Measurements from ENCODE around the gene SCP2.
A peak's percentile ranks its signal among the peaks of the same experiment; 100 is the strongest.
"Not testable (repeated sequence)": the region's sequence is repeated elsewhere in the genome, so short reads cannot be mapped to it uniquely, and the experiment has no call there.

SCP2 gene

DNA sequence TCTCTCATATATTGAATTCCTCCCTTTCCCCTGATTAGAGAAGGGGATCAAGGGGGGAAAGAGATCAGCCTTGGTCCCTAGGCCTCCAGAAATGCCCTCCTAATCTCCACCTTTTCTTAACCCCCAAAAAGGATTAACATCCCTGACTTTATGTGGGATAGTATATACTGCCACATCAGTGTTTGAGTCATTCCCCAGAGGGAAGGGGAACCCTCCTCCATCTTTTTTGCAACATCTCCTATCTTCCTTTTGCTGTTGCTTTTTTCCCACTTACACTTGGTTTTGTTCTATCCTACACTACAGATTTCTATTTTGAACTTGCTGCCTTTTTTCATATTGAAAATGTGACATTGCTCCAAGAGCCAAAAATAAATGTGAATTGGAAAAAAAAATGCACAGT is 69.6 kb downstream of the SCP2 start:
- Histone ChIP-seq H3K4me1 (ENCODE audit: control extremely low read depth in 1 of 4, control insufficient read depth in 4 of 4, insufficient read depth in 4 of 4, low read length in 3 of 4) (no peaks in the 10 kb centered on the region), H3K27me3 (replicated peaks in 2 of 5; ENCODE audit: control insufficient read depth in 4 of 5, insufficient read depth in 5 of 5, low read length in 4 of 5) (no peaks in the 10 kb centered on the region), H3K4me3 (ENCODE audit: control insufficient read depth in 1 of 7, extremely low read depth in 1 of 7, insufficient read depth in 4 of 7, low read depth in 2 of 7, low read length in 6 of 7) (no peak overlapping the region), H3K27ac (ENCODE audit: insufficient read depth in 1 of 2, low read depth in 1 of 2, low read length in 2 of 2, poor library complexity in 1 of 2, severe bottlenecking in 2 of 2) (no peak overlapping the region), H3K36me3 (ENCODE audit: control insufficient read depth in 4 of 4, insufficient read depth in 4 of 4, low read length in 3 of 4) (peaks cover 0 to 6% (median 2%) of the 10 kb centered on the region in 4 experiments), H3K9me3 (ENCODE audit: control extremely low read depth in 1 of 5, control insufficient read depth in 4 of 5, insufficient read depth in 2 of 5, low read depth in 1 of 5, low read length in 4 of 5) (no peaks in the 10 kb centered on the region)
- ChIA-PET CTCF (interaction anchor here (0.6 kb wide), 1 partner anchor 665 kb away, joined by 3 read pairs; no protein-coding TSS in a partner anchor), POLR2A (no interaction called here)
- DNase-seq: no peak

DNA sequence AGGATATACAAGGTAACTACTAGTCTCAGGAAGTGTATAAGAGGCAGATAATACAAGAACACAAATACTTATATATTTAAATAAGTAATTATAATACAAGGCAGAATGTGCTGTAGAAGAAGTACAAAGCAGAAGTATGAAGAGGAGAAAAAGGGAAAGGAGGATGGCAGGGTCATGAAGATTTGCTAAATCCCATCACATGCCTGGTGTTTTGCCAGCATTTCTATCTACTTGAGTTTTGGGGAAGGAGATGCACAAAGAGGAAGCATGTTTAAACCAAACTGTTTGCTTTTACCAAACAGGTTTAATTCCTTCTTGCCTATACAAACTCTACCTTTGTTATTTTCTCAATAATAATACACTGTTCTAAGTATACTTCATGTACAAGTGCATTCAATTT is 74.1 kb downstream of the SCP2 start:
- no peaks in the 10 kb centered on the region for H3K36me3 ChIP-seq (ENCODE audit: control insufficient read depth in 4 of 4, insufficient read depth in 4 of 4, low read length in 3 of 4)
- no peak overlapping the region for H3K27ac ChIP-seq (ENCODE audit: insufficient read depth in 1 of 2, low read depth in 1 of 2, low read length in 2 of 2, poor library complexity in 1 of 2, severe bottlenecking in 2 of 2)
- POLR2A ChIA-PET: no interaction called here
- H3K9me3 ChIP-seq (ENCODE audit: control extremely low read depth in 1 of 5, control insufficient read depth in 4 of 5, insufficient read depth in 2 of 5, low read depth in 1 of 5, low read length in 4 of 5): peaks cover 0 to 8% (median 0%) of the 10 kb centered on the region in 5 experiments
- no peaks in the 10 kb centered on the region for H3K27me3 ChIP-seq (replicated peaks in 2 of 5; ENCODE audit: control insufficient read depth in 4 of 5, insufficient read depth in 5 of 5, low read length in 4 of 5)
- H3K4me1 ChIP-seq (ENCODE audit: control extremely low read depth in 1 of 4, control insufficient read depth in 4 of 4, insufficient read depth in 4 of 4, low read length in 3 of 4): no peaks in the 10 kb centered on the region
- CTCF ChIA-PET: no interaction called here
- H3K4me3 ChIP-seq (ENCODE audit: control insufficient read depth in 1 of 7, extremely low read depth in 1 of 7, insufficient read depth in 4 of 7, low read depth in 2 of 7, low read length in 6 of 7): no peak overlapping the region
- DNase-seq: peak in 2 of 3 donors; percentile 8 to 10

DNA sequence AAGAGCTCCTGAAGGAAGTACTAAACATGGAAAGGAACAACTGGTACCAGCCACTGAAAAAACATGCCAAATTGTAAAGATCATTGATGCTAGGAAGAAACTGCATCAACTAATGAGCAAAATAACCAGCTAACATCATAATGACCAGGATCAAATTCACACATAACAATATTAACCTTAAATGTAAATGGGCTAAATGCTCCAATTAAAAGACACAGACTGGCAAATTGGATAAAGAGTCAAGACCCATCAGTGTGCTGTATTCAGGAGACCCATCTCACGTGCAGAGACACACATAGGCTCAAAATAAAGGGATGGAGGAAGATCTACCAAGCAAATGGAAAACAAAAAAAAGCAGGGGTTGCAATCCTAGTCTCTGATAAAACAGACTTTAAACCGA is 79.5 kb downstream of the SCP2 start:
- H3K4me1 ChIP-seq (ENCODE audit: control extremely low read depth in 1 of 4, control insufficient read depth in 4 of 4, insufficient read depth in 4 of 4, low read length in 3 of 4); CTCF ChIA-PET; POLR2A ChIA-PET; H3K27me3 ChIP-seq (replicated peaks in 2 of 5; ENCODE audit: control insufficient read depth in 4 of 5, insufficient read depth in 5 of 5, low read length in 4 of 5); H3K4me3 ChIP-seq (ENCODE audit: control insufficient read depth in 1 of 7, extremely low read depth in 1 of 7, insufficient read depth in 4 of 7, low read depth in 2 of 7, low read length in 6 of 7); H3K36me3 ChIP-seq (ENCODE audit: control insufficient read depth in 4 of 4, insufficient read depth in 4 of 4, low read length in 3 of 4); H3K27ac ChIP-seq (ENCODE audit: insufficient read depth in 1 of 2, low read depth in 1 of 2, low read length in 2 of 2, poor library complexity in 1 of 2, severe bottlenecking in 2 of 2); H3K9me3 ChIP-seq (ENCODE audit: control extremely low read depth in 1 of 5, control insufficient read depth in 4 of 5, insufficient read depth in 2 of 5, low read depth in 1 of 5, low read length in 4 of 5); DNase-seq: not testable (repeated sequence)
- WGBS (ENCODE audit: insufficient coverage): no CpG with 5 or more reads among the region's 2 CpGs

DNA sequence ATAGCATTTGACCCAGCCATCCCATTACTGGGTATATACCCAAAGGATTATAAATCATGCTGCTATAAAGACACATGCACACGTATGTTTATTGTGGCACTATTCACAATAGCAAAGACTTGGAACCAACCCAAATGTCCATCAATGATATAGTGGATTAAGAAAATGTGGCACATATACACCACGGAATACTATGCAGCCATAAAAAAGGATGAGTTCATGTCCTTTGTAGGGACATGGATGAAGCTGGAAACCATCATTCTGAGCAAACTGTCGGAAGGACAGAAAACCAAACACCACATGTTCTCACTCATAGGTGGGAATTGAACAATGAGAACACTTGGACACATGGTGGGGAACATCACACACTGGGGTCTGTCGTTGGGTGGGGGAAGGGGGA is 83.2 kb downstream of the SCP2 start:
- DNase-seq; CTCF ChIA-PET; H3K4me3 ChIP-seq (ENCODE audit: control insufficient read depth in 1 of 7, extremely low read depth in 1 of 7, insufficient read depth in 4 of 7, low read depth in 2 of 7, low read length in 6 of 7); H3K27ac ChIP-seq (ENCODE audit: insufficient read depth in 1 of 2, low read depth in 1 of 2, low read length in 2 of 2, poor library complexity in 1 of 2, severe bottlenecking in 2 of 2); H3K36me3 ChIP-seq (ENCODE audit: control insufficient read depth in 4 of 4, insufficient read depth in 4 of 4, low read length in 3 of 4); H3K9me3 ChIP-seq (ENCODE audit: control extremely low read depth in 1 of 5, control insufficient read depth in 4 of 5, insufficient read depth in 2 of 5, low read depth in 1 of 5, low read length in 4 of 5); POLR2A ChIA-PET; H3K27me3 ChIP-seq (replicated peaks in 2 of 5; ENCODE audit: control insufficient read depth in 4 of 5, insufficient read depth in 5 of 5, low read length in 4 of 5); H3K4me1 ChIP-seq (ENCODE audit: control extremely low read depth in 1 of 4, control insufficient read depth in 4 of 4, insufficient read depth in 4 of 4, low read length in 3 of 4): not testable (repeated sequence)
- 100% methylated on average over 1 of the region's 4 CpGs for WGBS (ENCODE audit: insufficient coverage)

DNA sequence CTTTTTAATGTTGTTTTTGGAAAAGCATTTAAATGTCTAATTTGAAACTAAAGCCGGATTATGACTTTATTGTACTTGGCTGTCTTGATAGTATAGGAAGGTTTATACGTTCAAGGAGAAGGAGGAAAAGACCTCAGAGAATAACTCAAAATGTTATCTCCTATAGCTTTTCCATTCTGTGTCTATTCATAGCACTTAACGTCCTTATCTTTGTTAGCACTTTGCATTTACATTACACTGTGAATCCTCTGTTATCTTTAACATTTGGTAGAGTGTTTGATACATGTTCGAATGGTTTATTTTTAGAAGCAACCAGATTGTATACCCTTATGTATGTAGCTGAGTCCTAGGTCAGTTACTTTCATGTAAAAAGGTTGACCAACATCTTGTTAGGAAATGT is 84.1 kb downstream of the SCP2 start:
- ChIA-PET POLR2A (no interaction called here), CTCF (interaction anchor here (1.8 kb wide), 1 partner anchor 16 kb away, joined by 4 read pairs; no protein-coding TSS in a partner anchor)
- no peak for DNase-seq
- H3K9me3 ChIP-seq (ENCODE audit: control extremely low read depth in 1 of 5, control insufficient read depth in 4 of 5, insufficient read depth in 2 of 5, low read depth in 1 of 5, low read length in 4 of 5): no peaks in the 10 kb centered on the region
- no peak overlapping the region for H3K4me3 ChIP-seq (ENCODE audit: control insufficient read depth in 1 of 7, extremely low read depth in 1 of 7, insufficient read depth in 4 of 7, low read depth in 2 of 7, low read length in 6 of 7)
- WGBS (ENCODE audit: insufficient coverage): no CpG with 5 or more reads among the region's 4 CpGs
- peaks cover 6 to 18% (median 14%) of the 10 kb centered on the region in 4 experiments for H3K4me1 ChIP-seq (ENCODE audit: control extremely low read depth in 1 of 4, control insufficient read depth in 4 of 4, insufficient read depth in 4 of 4, low read length in 3 of 4)
- no peaks in the 10 kb centered on the region for H3K27me3 ChIP-seq (replicated peaks in 2 of 5; ENCODE audit: control insufficient read depth in 4 of 5, insufficient read depth in 5 of 5, low read length in 4 of 5)
- H3K27ac ChIP-seq (ENCODE audit: insufficient read depth in 1 of 2, low read depth in 1 of 2, low read length in 2 of 2, poor library complexity in 1 of 2, severe bottlenecking in 2 of 2): no peak overlapping the region
- no peaks in the 10 kb centered on the region for H3K36me3 ChIP-seq (ENCODE audit: control insufficient read depth in 4 of 4, insufficient read depth in 4 of 4, low read length in 3 of 4)

DNA sequence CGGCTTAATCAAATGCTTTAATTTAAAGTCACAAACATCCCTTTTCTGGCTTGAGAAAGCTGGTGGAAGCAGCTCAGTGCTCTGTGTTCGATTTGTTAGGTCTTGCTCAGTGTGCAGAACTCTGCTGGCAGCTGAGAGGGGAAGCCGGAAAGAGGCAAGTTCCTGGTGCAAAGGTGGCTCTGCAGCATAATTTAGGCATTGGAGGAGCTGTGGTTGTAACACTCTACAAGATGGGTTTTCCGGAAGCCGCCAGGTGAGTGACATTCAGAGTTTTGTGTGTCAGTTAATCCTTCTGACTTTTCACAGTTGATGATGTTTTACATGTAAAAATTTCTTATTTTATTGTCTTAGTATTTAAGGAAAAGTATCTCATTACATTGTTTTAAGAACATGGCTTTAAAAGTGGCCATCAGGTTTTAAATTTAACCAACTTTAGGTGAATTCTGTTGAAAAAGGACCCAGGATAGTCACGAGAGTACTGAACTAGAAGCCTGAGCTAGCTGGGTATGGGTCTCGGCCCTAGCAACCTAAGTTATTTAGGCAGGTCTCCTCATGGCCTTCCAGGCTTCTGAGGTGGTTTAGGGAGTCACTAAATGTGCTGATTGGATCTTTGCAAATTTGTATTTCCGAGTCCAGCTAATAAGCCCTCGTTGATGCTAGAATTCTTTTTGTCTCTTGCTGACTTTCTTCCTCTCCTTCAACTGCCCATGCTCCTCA is 87.9 kb downstream of the SCP2 start:
- DNase-seq: peak; percentile 89 to 97 (median 95)
- Histone ChIP-seq H3K4me3 (ENCODE audit: control insufficient read depth in 1 of 7, extremely low read depth in 1 of 7, insufficient read depth in 4 of 7, low read depth in 2 of 7, low read length in 6 of 7) (peak overlapping the region; percentile 46 to 93 (median 78)), H3K4me1 (ENCODE audit: control extremely low read depth in 1 of 4, control insufficient read depth in 4 of 4, insufficient read depth in 4 of 4, low read length in 3 of 4) (peaks cover 6 to 18% (median 15%) of the 10 kb centered on the region in 4 experiments), H3K27me3 (replicated peaks in 2 of 5; ENCODE audit: control insufficient read depth in 4 of 5, insufficient read depth in 5 of 5, low read length in 4 of 5) (no peaks in the 10 kb centered on the region), H3K36me3 (ENCODE audit: control insufficient read depth in 4 of 4, insufficient read depth in 4 of 4, low read length in 3 of 4) (peaks cover 0 to 4% (median 3%) of the 10 kb centered on the region in 4 experiments), H3K27ac (ENCODE audit: insufficient read depth in 1 of 2, low read depth in 1 of 2, low read length in 2 of 2, poor library complexity in 1 of 2, severe bottlenecking in 2 of 2) (peak overlapping the region; percentile 50 to 78), H3K9me3 (ENCODE audit: control extremely low read depth in 1 of 5, control insufficient read depth in 4 of 5, insufficient read depth in 2 of 5, low read depth in 1 of 5, low read length in 4 of 5) (no peaks in the 10 kb centered on the region)
- WGBS (ENCODE audit: insufficient coverage): 11% methylated on average over 5 of the region's 9 CpGs
- CTCF ChIA-PET: interaction anchor here (0.6 to 1.5 kb wide), 3 partner anchors 12 to 113 kb away, joined by 3 to 4 read pairs (median 3); no protein-coding TSS in a partner anchor
- POLR2A ChIA-PET: interaction anchor here (0.5 kb wide), 1 partner anchor 20 kb away, joined by 3 read pairs; no protein-coding TSS in a partner anchor

DNA sequence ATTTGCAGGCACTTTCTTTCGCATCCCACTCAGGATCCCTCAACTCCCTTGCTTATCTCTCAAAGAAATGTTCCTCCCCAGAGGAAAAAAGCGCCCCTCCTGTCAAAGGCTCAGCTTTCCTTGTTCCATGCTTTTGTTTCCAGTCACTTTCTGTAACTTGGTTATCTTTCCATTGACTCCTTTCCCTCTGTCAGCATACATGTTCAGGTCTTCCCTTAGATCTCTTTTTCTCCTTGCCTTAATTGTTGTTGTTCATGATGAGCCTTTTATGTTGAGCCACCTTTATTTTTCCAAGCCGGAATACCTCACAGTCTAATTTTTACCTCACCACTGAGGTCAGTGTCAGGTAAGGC is 88.4 kb downstream of the SCP2 start:
- H3K9me3 ChIP-seq (ENCODE audit: control extremely low read depth in 1 of 5, control insufficient read depth in 4 of 5, insufficient read depth in 2 of 5, low read depth in 1 of 5, low read length in 4 of 5): no peaks in the 10 kb centered on the region
- ChIA-PET CTCF (interaction anchor here (0.6 to 1.5 kb wide), 3 partner anchors 11 to 114 kb away, joined by 3 to 4 read pairs (median 3); no protein-coding TSS in a partner anchor), POLR2A (no interaction called here)
- DNase-seq: no peak
- 48% methylated on average over 3 of the region's 3 CpGs for WGBS (ENCODE audit: insufficient coverage)
- H3K27me3 ChIP-seq (replicated peaks in 2 of 5; ENCODE audit: control insufficient read depth in 4 of 5, insufficient read depth in 5 of 5, low read length in 4 of 5): no peaks in the 10 kb centered on the region
- H3K36me3 ChIP-seq (ENCODE audit: control insufficient read depth in 4 of 4, insufficient read depth in 4 of 4, low read length in 3 of 4): peaks cover 0 to 4% (median 3%) of the 10 kb centered on the region in 4 experiments
- H3K4me1 ChIP-seq (ENCODE audit: control extremely low read depth in 1 of 4, control insufficient read depth in 4 of 4, insufficient read depth in 4 of 4, low read length in 3 of 4): peaks cover 6 to 18% (median 15%) of the 10 kb centered on the region in 4 experiments
- H3K27ac ChIP-seq (ENCODE audit: insufficient read depth in 1 of 2, low read depth in 1 of 2, low read length in 2 of 2, poor library complexity in 1 of 2, severe bottlenecking in 2 of 2): peak overlapping the region in 1 of 2 experiments; percentile 78
- peak overlapping the region in 6 of 7 experiments; percentile 77 to 93 (median 80) for H3K4me3 ChIP-seq (ENCODE audit: control insufficient read depth in 1 of 7, extremely low read depth in 1 of 7, insufficient read depth in 4 of 7, low read depth in 2 of 7, low read length in 6 of 7)

All from common myeloid progenitor, CD34-positive (primary cell).